ENCODE results near the gene CALR3.
"Not testable (repeated sequence)": the region's sequence is repeated elsewhere in the genome, so short reads cannot be mapped to it uniquely, and the experiment has no call there.

Gene CALR3

DNA sequence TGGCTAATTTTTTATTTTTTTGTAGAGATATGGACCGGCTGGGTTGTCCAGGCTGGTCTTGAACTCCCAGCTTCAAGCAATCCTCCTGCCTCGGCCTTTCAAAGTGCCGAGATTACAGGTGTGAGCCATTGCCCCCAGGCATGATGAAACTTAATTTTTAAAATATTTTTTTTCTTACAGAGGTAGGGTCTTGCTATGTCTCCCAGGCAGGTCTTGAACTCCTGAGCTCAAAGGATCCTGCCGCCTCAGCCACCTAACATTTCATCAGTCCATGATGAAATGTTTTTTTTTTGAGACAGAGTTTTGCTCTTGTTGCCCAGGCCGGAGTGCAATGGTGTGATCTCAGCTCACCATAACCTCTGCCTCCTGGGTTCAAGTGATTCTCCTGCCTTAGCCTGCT lies 12.6 kb upstream of the CALR3 start:
- no peak overlapping the region for H3K4me3 ChIP-seq (ENCODE audit: control insufficient read depth in 1 of 7, extremely low read depth in 1 of 7, insufficient read depth in 4 of 7, low read depth in 2 of 7, low read length in 6 of 7)
- no peaks in the 10 kb centered on the region for H3K4me1 ChIP-seq (ENCODE audit: control extremely low read depth in 1 of 4, control insufficient read depth in 4 of 4, insufficient read depth in 4 of 4, low read length in 3 of 4)
- H3K27me3 ChIP-seq (replicated peaks in 2 of 5; ENCODE audit: control insufficient read depth in 4 of 5, insufficient read depth in 5 of 5, low read length in 4 of 5): no peaks in the 10 kb centered on the region
- no peak for DNase-seq
- WGBS (ENCODE audit: insufficient coverage): 95% methylated on average over 3 of the region's 5 CpGs
- no peaks in the 10 kb centered on the region for H3K9me3 ChIP-seq (ENCODE audit: control extremely low read depth in 1 of 5, control insufficient read depth in 4 of 5, insufficient read depth in 2 of 5, low read depth in 1 of 5, low read length in 4 of 5)
- POLR2A ChIA-PET: no interaction called here
- H3K27ac ChIP-seq (ENCODE audit: insufficient read depth in 1 of 2, low read depth in 1 of 2, low read length in 2 of 2, poor library complexity in 1 of 2, severe bottlenecking in 2 of 2): no peak overlapping the region
- CTCF ChIA-PET: interaction anchor here (1.9 kb wide), 1 partner anchor 66 kb away, joined by 6 read pairs; no protein-coding TSS in a partner anchor
- peaks cover 0 to 36% (median 22%) of the 10 kb centered on the region in 4 experiments for H3K36me3 ChIP-seq (ENCODE audit: control insufficient read depth in 4 of 4, insufficient read depth in 4 of 4, low read length in 3 of 4)

DNA sequence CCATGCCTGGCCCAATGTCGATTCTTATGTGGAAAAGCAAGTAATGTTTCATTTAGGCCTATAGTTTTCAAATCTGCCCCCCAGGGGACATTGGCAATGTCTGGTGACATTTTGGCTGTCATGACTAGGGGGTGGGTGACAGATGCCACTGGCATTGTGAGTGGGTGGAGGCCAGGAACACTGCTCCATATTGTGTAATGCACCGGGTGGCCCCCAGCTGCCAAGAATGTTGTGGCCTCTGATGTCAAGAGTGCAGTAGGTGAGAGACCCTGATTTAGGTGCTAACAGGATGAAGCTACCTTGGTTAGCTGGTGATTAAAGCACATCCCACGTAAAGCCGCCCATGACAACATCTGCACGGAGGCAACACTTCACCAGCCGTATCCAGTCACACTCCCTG lies 11.0 kb upstream of the CALR3 start:
- no peaks in the 10 kb centered on the region for H3K9me3 ChIP-seq (ENCODE audit: control extremely low read depth in 1 of 5, control insufficient read depth in 4 of 5, insufficient read depth in 2 of 5, low read depth in 1 of 5, low read length in 4 of 5)
- no peaks in the 10 kb centered on the region for H3K27me3 ChIP-seq (replicated peaks in 2 of 5; ENCODE audit: control insufficient read depth in 4 of 5, insufficient read depth in 5 of 5, low read length in 4 of 5)
- peaks cover 0 to 32% (median 24%) of the 10 kb centered on the region in 4 experiments for H3K36me3 ChIP-seq (ENCODE audit: control insufficient read depth in 4 of 4, insufficient read depth in 4 of 4, low read length in 3 of 4)
- CTCF ChIA-PET: interaction anchor here (0.6 kb wide), 1 partner anchor 9 kb away, joined by 3 read pairs; no protein-coding TSS in a partner anchor
- no peak for DNase-seq
- H3K27ac ChIP-seq (ENCODE audit: insufficient read depth in 1 of 2, low read depth in 1 of 2, low read length in 2 of 2, poor library complexity in 1 of 2, severe bottlenecking in 2 of 2): peak overlapping the region in 1 of 2 experiments; percentile 25
- no peak overlapping the region for H3K4me3 ChIP-seq (ENCODE audit: control insufficient read depth in 1 of 7, extremely low read depth in 1 of 7, insufficient read depth in 4 of 7, low read depth in 2 of 7, low read length in 6 of 7)
- POLR2A ChIA-PET: no interaction called here
- WGBS (ENCODE audit: insufficient coverage): 92% methylated on average over 4 of the region's 6 CpGs
- H3K4me1 ChIP-seq (ENCODE audit: control extremely low read depth in 1 of 4, control insufficient read depth in 4 of 4, insufficient read depth in 4 of 4, low read length in 3 of 4): no peaks in the 10 kb centered on the region

GRCh38 chr19:16506161-16506560 lies 10.2 kb upstream of the CALR3 start:
- 94% methylated on average over 11 of the region's 11 CpGs for WGBS (ENCODE audit: insufficient coverage)
- H3K9me3 ChIP-seq (ENCODE audit: control extremely low read depth in 1 of 5, control insufficient read depth in 4 of 5, insufficient read depth in 2 of 5, low read depth in 1 of 5, low read length in 4 of 5); H3K4me1 ChIP-seq (ENCODE audit: control extremely low read depth in 1 of 4, control insufficient read depth in 4 of 4, insufficient read depth in 4 of 4, low read length in 3 of 4); DNase-seq; CTCF ChIA-PET; POLR2A ChIA-PET; H3K4me3 ChIP-seq (ENCODE audit: control insufficient read depth in 1 of 7, extremely low read depth in 1 of 7, insufficient read depth in 4 of 7, low read depth in 2 of 7, low read length in 6 of 7); H3K27me3 ChIP-seq (replicated peaks in 2 of 5; ENCODE audit: control insufficient read depth in 4 of 5, insufficient read depth in 5 of 5, low read length in 4 of 5): not testable (repeated sequence)
- Histone ChIP-seq H3K36me3 (ENCODE audit: control insufficient read depth in 4 of 4, insufficient read depth in 4 of 4, low read length in 3 of 4) (peaks cover 0 to 31% (median 24%) of the 10 kb centered on the region in 4 experiments), H3K27ac (ENCODE audit: insufficient read depth in 1 of 2, low read depth in 1 of 2, low read length in 2 of 2, poor library complexity in 1 of 2, severe bottlenecking in 2 of 2) (peak overlapping the region in 1 of 2 experiments; percentile 25)

DNA sequence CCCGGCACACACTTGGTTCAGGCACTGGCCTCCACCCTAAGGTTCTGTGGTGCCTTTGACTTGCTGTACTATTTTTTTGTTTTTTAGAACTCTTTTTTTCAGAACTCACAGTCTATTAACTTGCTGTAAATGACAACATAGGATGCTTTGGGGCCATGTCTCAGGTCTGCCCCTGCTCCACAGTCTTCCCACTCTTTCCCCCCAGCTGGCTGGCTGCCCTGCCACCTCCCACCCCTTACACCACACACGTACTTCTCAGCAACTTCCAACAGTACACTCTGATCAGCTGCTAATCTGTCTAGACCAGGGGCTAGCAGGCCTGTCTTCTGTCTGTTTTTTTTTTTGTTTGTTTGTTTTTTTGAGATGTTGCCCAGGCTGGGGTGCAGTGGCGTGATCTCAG lies 8.3 kb upstream of the CALR3 start:
- Histone ChIP-seq H3K4me3 (ENCODE audit: control insufficient read depth in 1 of 7, extremely low read depth in 1 of 7, insufficient read depth in 4 of 7, low read depth in 2 of 7, low read length in 6 of 7) (no peak overlapping the region), H3K9me3 (ENCODE audit: control extremely low read depth in 1 of 5, control insufficient read depth in 4 of 5, insufficient read depth in 2 of 5, low read depth in 1 of 5, low read length in 4 of 5) (no peaks in the 10 kb centered on the region), H3K36me3 (ENCODE audit: control insufficient read depth in 4 of 4, insufficient read depth in 4 of 4, low read length in 3 of 4) (peaks cover 0 to 29% (median 23%) of the 10 kb centered on the region in 4 experiments), H3K27me3 (replicated peaks in 2 of 5; ENCODE audit: control insufficient read depth in 4 of 5, insufficient read depth in 5 of 5, low read length in 4 of 5) (no peaks in the 10 kb centered on the region), H3K27ac (ENCODE audit: insufficient read depth in 1 of 2, low read depth in 1 of 2, low read length in 2 of 2, poor library complexity in 1 of 2, severe bottlenecking in 2 of 2) (no peak overlapping the region), H3K4me1 (ENCODE audit: control extremely low read depth in 1 of 4, control insufficient read depth in 4 of 4, insufficient read depth in 4 of 4, low read length in 3 of 4) (no peaks in the 10 kb centered on the region)
- 94% methylated on average over 2 of the region's 3 CpGs for WGBS (ENCODE audit: insufficient coverage)
- ChIA-PET CTCF (interaction anchor here (1.4 kb wide), 1 partner anchor 68 kb away, joined by 3 read pairs; no protein-coding TSS in a partner anchor), POLR2A (no interaction called here)
- DNase-seq: no peak

GRCh38 chr19:16497837-16498236 lies 1.9 kb upstream of the CALR3 start:
- H3K4me3 ChIP-seq (ENCODE audit: control insufficient read depth in 1 of 7, extremely low read depth in 1 of 7, insufficient read depth in 4 of 7, low read depth in 2 of 7, low read length in 6 of 7): no peak overlapping the region
- CTCF ChIA-PET: interaction anchor here (1.2 kb wide), 1 partner anchor 9 kb away, joined by 3 read pairs; no protein-coding TSS in a partner anchor
- H3K27ac ChIP-seq (ENCODE audit: insufficient read depth in 1 of 2, low read depth in 1 of 2, low read length in 2 of 2, poor library complexity in 1 of 2, severe bottlenecking in 2 of 2): no peak overlapping the region
- WGBS (ENCODE audit: insufficient coverage): 98% methylated on average over 6 of the region's 6 CpGs
- H3K27me3 ChIP-seq (replicated peaks in 2 of 5; ENCODE audit: control insufficient read depth in 4 of 5, insufficient read depth in 5 of 5, low read length in 4 of 5): no peaks in the 10 kb centered on the region
- H3K4me1 ChIP-seq (ENCODE audit: control extremely low read depth in 1 of 4, control insufficient read depth in 4 of 4, insufficient read depth in 4 of 4, low read length in 3 of 4): peaks cover 0 to 13% (median 10%) of the 10 kb centered on the region in 4 experiments
- H3K9me3 ChIP-seq (ENCODE audit: control extremely low read depth in 1 of 5, control insufficient read depth in 4 of 5, insufficient read depth in 2 of 5, low read depth in 1 of 5, low read length in 4 of 5): no peaks in the 10 kb centered on the region
- H3K36me3 ChIP-seq (ENCODE audit: control insufficient read depth in 4 of 4, insufficient read depth in 4 of 4, low read length in 3 of 4): peaks cover 0 to 12% (median 6%) of the 10 kb centered on the region in 4 experiments
- DNase-seq: no peak
- POLR2A ChIA-PET: no interaction called here

DNA sequence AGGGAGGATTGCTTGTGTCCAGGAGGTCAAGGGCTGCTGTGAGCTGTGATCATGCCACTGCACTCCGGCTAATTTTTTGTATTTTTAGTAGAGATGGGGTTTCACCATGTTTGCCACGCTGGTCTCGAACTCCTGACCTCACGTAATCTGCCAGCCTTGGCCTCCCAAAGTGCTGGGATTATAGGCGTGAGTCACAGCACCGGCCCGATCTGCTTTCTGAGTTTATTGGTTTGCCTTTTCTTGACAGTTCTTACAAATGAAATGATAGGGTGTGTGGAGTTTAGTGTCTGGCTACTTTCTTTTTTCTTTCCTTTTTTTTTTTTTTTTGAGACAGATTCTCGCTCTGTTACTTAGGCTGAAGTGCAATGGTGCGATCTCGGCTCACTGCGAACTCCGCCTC lies 1.1 kb upstream of the CALR3 start:
- Histone ChIP-seq H3K9me3 (ENCODE audit: control extremely low read depth in 1 of 5, control insufficient read depth in 4 of 5, insufficient read depth in 2 of 5, low read depth in 1 of 5, low read length in 4 of 5) (no peaks in the 10 kb centered on the region), H3K27me3 (replicated peaks in 2 of 5; ENCODE audit: control insufficient read depth in 4 of 5, insufficient read depth in 5 of 5, low read length in 4 of 5) (no peaks in the 10 kb centered on the region), H3K4me1 (ENCODE audit: control extremely low read depth in 1 of 4, control insufficient read depth in 4 of 4, insufficient read depth in 4 of 4, low read length in 3 of 4) (peaks cover 0 to 13% (median 10%) of the 10 kb centered on the region in 4 experiments), H3K36me3 (ENCODE audit: control insufficient read depth in 4 of 4, insufficient read depth in 4 of 4, low read length in 3 of 4) (peaks cover 0 to 6% (median 5%) of the 10 kb centered on the region in 4 experiments), H3K4me3 (ENCODE audit: control insufficient read depth in 1 of 7, extremely low read depth in 1 of 7, insufficient read depth in 4 of 7, low read depth in 2 of 7, low read length in 6 of 7) (peak overlapping the region in 5 of 7 experiments; percentile 78 to 94 (median 90)), H3K27ac (ENCODE audit: insufficient read depth in 1 of 2, low read depth in 1 of 2, low read length in 2 of 2, poor library complexity in 1 of 2, severe bottlenecking in 2 of 2) (no peak overlapping the region)
- POLR2A ChIA-PET: no interaction called here
- 98% methylated on average over 9 of the region's 12 CpGs for WGBS (ENCODE audit: insufficient coverage)
- no peak for DNase-seq
- CTCF ChIA-PET: interaction anchor here (1.3 to 1.5 kb wide), 3 partner anchors 14 to 80 kb away, joined by 3 to 4 read pairs (median 3); no protein-coding TSS in a partner anchor

DNA sequence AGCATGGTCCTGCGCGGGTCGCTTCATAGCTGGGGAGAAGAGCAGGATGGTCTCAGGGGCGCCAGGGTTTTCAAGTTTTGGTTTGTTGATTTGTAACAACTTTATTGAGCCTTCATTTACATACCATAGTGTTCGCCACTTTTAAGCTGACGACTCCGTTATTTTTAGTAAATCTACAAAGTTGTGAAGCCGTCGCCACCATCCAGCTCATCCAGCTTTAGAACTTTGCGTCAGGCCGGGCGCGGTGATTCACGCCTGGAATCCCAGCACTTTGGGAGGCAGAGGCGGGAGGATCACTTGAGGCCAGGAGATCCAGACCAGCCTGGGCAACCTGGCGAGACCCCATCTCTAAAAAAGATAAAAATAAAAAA lies 631 bp upstream of the CALR3 start:
- Histone ChIP-seq H3K27me3 (replicated peaks in 2 of 5; ENCODE audit: control insufficient read depth in 4 of 5, insufficient read depth in 5 of 5, low read length in 4 of 5) (no peaks in the 10 kb centered on the region), H3K9me3 (ENCODE audit: control extremely low read depth in 1 of 5, control insufficient read depth in 4 of 5, insufficient read depth in 2 of 5, low read depth in 1 of 5, low read length in 4 of 5) (no peaks in the 10 kb centered on the region), H3K4me3 (ENCODE audit: control insufficient read depth in 1 of 7, extremely low read depth in 1 of 7, insufficient read depth in 4 of 7, low read depth in 2 of 7, low read length in 6 of 7) (peak overlapping the region; percentile 38 to 94 (median 81)), H3K4me1 (ENCODE audit: control extremely low read depth in 1 of 4, control insufficient read depth in 4 of 4, insufficient read depth in 4 of 4, low read length in 3 of 4) (peaks cover 0 to 13% (median 10%) of the 10 kb centered on the region in 4 experiments), H3K27ac (ENCODE audit: insufficient read depth in 1 of 2, low read depth in 1 of 2, low read length in 2 of 2, poor library complexity in 1 of 2, severe bottlenecking in 2 of 2) (peak overlapping the region; percentile 46 to 80), H3K36me3 (ENCODE audit: control insufficient read depth in 4 of 4, insufficient read depth in 4 of 4, low read length in 3 of 4) (peaks cover 0 to 6% (median 5%) of the 10 kb centered on the region in 4 experiments)
- ChIA-PET POLR2A (no interaction called here), CTCF (interaction anchor here (1.1 to 1.5 kb wide), 4 partner anchors 15 to 79 kb away, joined by 3 to 4 read pairs (median 3); no protein-coding TSS in a partner anchor)
- WGBS (ENCODE audit: insufficient coverage): 43% methylated on average over 10 of the region's 16 CpGs
- DNase-seq: peak in 1 of 3 donors; percentile 19
